Neural progenitor cell (in vitro differentiated cells): ENCODE results near the gene RNF151. TPM values are rescaled to one million over a fixed set of nuclear protein-coding genes. Genes with fewer than 3 reads are reported as not detected.
"Not testable (repeated sequence)": the region's sequence is repeated elsewhere in the genome, so short reads cannot be mapped to it uniquely, and the experiment has no call there.

Experiments
- DNase-seq: peaks from one replicate; pipeline ENCODE4 v3.0.0-alpha.2; 2016; ENCODE audit warnings: low spot score
- H2AFZ ChIP-seq: fragments of 200-600 bp; sonication (generic); replicated peaks from 2 replicates; pipeline ENCODE4 v1.6.1; 2016; ENCODE audit warnings: antibody characterized with exemption
- H3F3A ChIP-seq: fragments of 200-600 bp; sonication (generic); 2 replicates; pipeline ENCODE4 v1.6.1; 2016; ENCODE audit warnings: antibody characterized with exemption, low read depth
- H3K27ac ChIP-seq: fragments of 200-600 bp; sonication (generic); 2 replicates; pipeline ENCODE4 v1.5.1; 2016; ENCODE audit warnings: mild to moderate bottlenecking
- H3K27me3 ChIP-seq: fragments of 200-600 bp; sonication (generic); 2 replicates; pipeline ENCODE4 v1.6.1; 2016; ENCODE audit warnings: mild to moderate bottlenecking, moderate library complexity
- H3K36me3 ChIP-seq: fragments of 200-600 bp; sonication (generic); 2 replicates; pipeline ENCODE4 v1.5.1; 2016
- H3K4me1 ChIP-seq: fragments of 200-600 bp; sonication (generic); 2 replicates; pipeline ENCODE4 v1.6.1; 2016; ENCODE audit warnings: mixed run types
- H3K4me2 ChIP-seq: fragments of 200-600 bp; sonication (generic); 2 replicates; pipeline ENCODE4 v1.6.1; 2016
- H3K4me3 ChIP-seq: fragments of 200-600 bp; sonication (generic); 2 replicates; pipeline ENCODE4 v1.5.1; 2016
- H3K79me2 ChIP-seq: fragments of 200-600 bp; sonication (generic); 2 replicates; pipeline ENCODE4 v1.6.1; 2016; ENCODE audit warnings: low read depth
- H3K9ac ChIP-seq: fragments of 200-600 bp; sonication (generic); 2 replicates; pipeline ENCODE4 v1.6.1; 2016
- H3K9me3 ChIP-seq: fragments of 200-600 bp; sonication (generic); 2 replicates; pipeline ENCODE4 v1.5.1; 2016; ENCODE audit warnings: low read depth
- H4K20me1 ChIP-seq: fragments of 200-600 bp; sonication (generic); 2 replicates; pipeline ENCODE4 v1.6.1; 2016; ENCODE audit warnings: low read depth
- H3K27ac Mint-ChIP-seq: 3 replicates; pipeline ENCODE4 v1.8.0; 2021; ENCODE audit warnings: mixed read lengths
- H3K27me3 Mint-ChIP-seq: 2 replicates; pipeline ENCODE4 v1.8.0; 2022; ENCODE audit warnings: low read depth, mild to moderate bottlenecking, inconsistent platforms, moderate library complexity, mixed read lengths; ENCODE audit not compliant: insufficient read depth
- H3K36me3 Mint-ChIP-seq: 3 replicates; pipeline ENCODE4 v1.8.0; 2021; ENCODE audit warnings: mixed read lengths
- H3K4me1 Mint-ChIP-seq: 3 replicates; pipeline ENCODE4 v1.8.0; 2021; ENCODE audit warnings: mixed read lengths
- H3K4me3 Mint-ChIP-seq: 3 replicates; pipeline ENCODE4 v1.8.0; 2021; ENCODE audit warnings: mild to moderate bottlenecking, moderate library complexity, mixed read lengths
- H3K9me3 Mint-ChIP-seq: 3 replicates; pipeline ENCODE4 v1.8.0; 2020; ENCODE audit warnings: mixed read lengths
- CTCF ChIP-seq: fragments of 200-600 bp; sonication (generic); IDR thresholded peaks from 2 replicates; pipeline ENCODE4 v1.5.1; 2017; ENCODE audit warnings: antibody characterized with exemption, mild to moderate bottlenecking
- EZH2 ChIP-seq: fragments of 200-600 bp; sonication (generic); IDR thresholded peaks from 2 replicates; pipeline ENCODE4 v1.6.1; 2017; ENCODE audit warnings: antibody characterized with exemption, mild to moderate bottlenecking, moderate library complexity
- EZH2phosphoT487 ChIP-seq: fragments of 200-600 bp; sonication (generic); IDR thresholded peaks from 2 replicates; pipeline ENCODE4 v1.6.1; 2017; ENCODE audit warnings: antibody characterized with exemption
- total RNA-seq: library from RNA; depleted of rRNA; stranded (reverse); fragments of >200 nt; gene quantifications from 2 replicates; pipeline ENCODE4 v1.2.3, GENCODE V29; 2015; ENCODE audit warnings: low replicate concordance

RNF151 gene
- total RNA-seq, 1 donor from 2014 or later: not detected

GRCh38 chr16:2009164-2009711 lies 42.6 kb downstream of the RNF151 start:
- no peak overlapping the region for H3K27ac Mint-ChIP-seq
- H3K9me3 Mint-ChIP-seq: no peaks in the 10 kb centered on the region
- H3K36me3 ChIP-seq: no peaks in the 10 kb centered on the region
- peaks cover 15% of the 10 kb centered on the region for H3K4me1 ChIP-seq
- H3K27me3 ChIP-seq: no peaks in the 10 kb centered on the region
- DNase-seq: no peak
- no peaks in the 10 kb centered on the region for H3K9me3 ChIP-seq
- peak overlapping the region; percentile 100 for H3K4me3 ChIP-seq
- H3K36me3 Mint-ChIP-seq: peaks cover 3% of the 10 kb centered on the region
- peak overlapping the region; percentile 44 for H2AFZ ChIP-seq
- H3K4me1 Mint-ChIP-seq: peaks cover 31% of the 10 kb centered on the region
- H3K79me2 ChIP-seq: peaks cover 45% of the 10 kb centered on the region
- no peak overlapping the region for H3K27ac ChIP-seq
- peak overlapping the region; percentile 88 for H3K4me3 Mint-ChIP-seq
- H4K20me1 ChIP-seq: peaks cover 50% of the 10 kb centered on the region
- peaks cover 2% of the 10 kb centered on the region for H3K27me3 Mint-ChIP-seq
- peaks cover 27% of the 10 kb centered on the region for H3F3A ChIP-seq
- peak overlapping the region; percentile 88 for H3K9ac ChIP-seq
- TF ChIP-seq EZH2phosphoT487 (no peak), CTCF (no peak), EZH2 (no peak)
- H3K4me2 ChIP-seq: peak overlapping the region; percentile 89

- peaks cover 3% of the 10 kb centered on the region for H3K36me3 Mint-ChIP-seq
- TF ChIP-seq CTCF (no peak), EZH2 (no peak), EZH2phosphoT487 (no peak)
- Histone ChIP-seq H2AFZ (peak within 1 kb of the TSS; percentile 66), H3K79me2 (peaks cover 44% of the 10 kb centered on the region), H3F3A (peaks cover 20% of the 10 kb centered on the region), H4K20me1 (peaks cover 43% of the 10 kb centered on the region), H3K27me3 (no peaks in the 10 kb centered on the region), H3K9ac (peak within 1 kb of the TSS; percentile 88), H3K4me3 (peak within 1 kb of the TSS; percentile 100), H3K36me3 (no peaks in the 10 kb centered on the region), H3K9me3 (no peaks in the 10 kb centered on the region), H3K4me1 (peaks cover 12% of the 10 kb centered on the region), H3K27ac (no peak within 1 kb of the TSS), H3K4me2 (peak within 1 kb of the TSS; percentile 89)
- peaks cover 25% of the 10 kb centered on the region for H3K4me1 Mint-ChIP-seq
- H3K9me3 Mint-ChIP-seq: no peaks in the 10 kb centered on the region
- peak within 1 kb of the TSS; percentile 93 for H3K4me3 Mint-ChIP-seq
- DNase-seq: peak; percentile 96
- H3K27me3 Mint-ChIP-seq: peaks cover 2% of the 10 kb centered on the region
- peak within 1 kb of the TSS; percentile 85 for H3K27ac Mint-ChIP-seq
Observed at GRCh38 chr16:2009791-2010510, 43.3 kb downstream of the RNF151 start, which contains the start of gene ZNF598. ZNF598 (minus strand) TSS chr16:2009821.

- H3K27ac Mint-ChIP-seq, DNase-seq, H3K9me3 ChIP-seq, H3K36me3 Mint-ChIP-seq, H3K4me3 ChIP-seq, H3K27ac ChIP-seq, H3K36me3 ChIP-seq, H3K4me2 ChIP-seq, H2AFZ ChIP-seq, H3K9me3 Mint-ChIP-seq, H3K4me3 Mint-ChIP-seq, H3K27me3 Mint-ChIP-seq, H3K9ac ChIP-seq, H3K27me3 ChIP-seq: not testable (repeated sequence)
- H3F3A ChIP-seq: peaks cover 14% of the 10 kb centered on the region
- peaks cover 27% of the 10 kb centered on the region for H3K79me2 ChIP-seq
- H3K4me1 Mint-ChIP-seq: peaks cover 20% of the 10 kb centered on the region
- H4K20me1 ChIP-seq: peaks cover 25% of the 10 kb centered on the region
- peaks cover 12% of the 10 kb centered on the region for H3K4me1 ChIP-seq
Observed at GRCh38 chr16:2011726-2012125, 45.1 kb downstream of the RNF151 start.

- Histone ChIP-seq H3K4me2 (no peak overlapping the region), H3K27ac (no peak overlapping the region), H3K9ac (no peak overlapping the region), H3K4me3 (no peak overlapping the region), H3F3A (peaks cover 14% of the 10 kb centered on the region), H4K20me1 (peaks cover 7% of the 10 kb centered on the region), H3K27me3 (peaks cover 26% of the 10 kb centered on the region), H3K4me1 (peaks cover 5% of the 10 kb centered on the region), H3K36me3 (no peaks in the 10 kb centered on the region), H3K79me2 (peaks cover 9% of the 10 kb centered on the region), H3K9me3 (no peaks in the 10 kb centered on the region), H2AFZ (no peak overlapping the region)
- peaks cover 11% of the 10 kb centered on the region for H3K4me1 Mint-ChIP-seq
- peaks cover 9% of the 10 kb centered on the region for H3K27me3 Mint-ChIP-seq
- peak overlapping the region; percentile 18 for H3K4me3 Mint-ChIP-seq
- no peak for TF ChIP-seq CTCF
- TF ChIP-seq EZH2phosphoT487: no peak
- no peak for TF ChIP-seq EZH2
- no peak for DNase-seq
- peaks cover under 1% of the 10 kb centered on the region for H3K36me3 Mint-ChIP-seq
- H3K27ac Mint-ChIP-seq: no peak overlapping the region
- no peaks in the 10 kb centered on the region for H3K9me3 Mint-ChIP-seq
Observed at GRCh38 chr16:2013527-2013926, 46.9 kb downstream of the RNF151 start.
